Loucy (cell line): ENCODE measurements around the gene FN3KRP.

Experiments
- H2AFZ ChIP-seq: fragments of 200-600 bp; sonication (generic); 2 replicates; pipeline ENCODE4 v1.6.0; 2016; ENCODE audit warnings: antibody characterized with exemption, mild to moderate bottlenecking, low read length, moderate library complexity
- H3F3A ChIP-seq: fragments of 200-600 bp; 2 replicates; pipeline ENCODE4 v1.6.0; 2016; ENCODE audit warnings: antibody characterized with exemption, low read depth, mild to moderate bottlenecking
- H3K27me3 ChIP-seq: fragments of 200-600 bp; sonication (generic); 2 replicates; pipeline ENCODE4 v1.6.1; 2014; ENCODE audit warnings: low read length, mild to moderate bottlenecking; ENCODE audit not compliant: insufficient read depth, poor library complexity, severe bottlenecking
- H3K36me3 ChIP-seq: fragments of 200-600 bp; sonication (generic); 2 replicates; pipeline ENCODE4 v1.6.1; 2016; ENCODE audit warnings: low read length; ENCODE audit not compliant: insufficient read depth
- H3K4me1 ChIP-seq: fragments of 200-600 bp; sonication (generic); 2 replicates; pipeline ENCODE4 v1.5.1; 2014; ENCODE audit warnings: low read length, mild to moderate bottlenecking; ENCODE audit not compliant: insufficient read depth, poor library complexity, severe bottlenecking
- H3K4me2 ChIP-seq: fragments of 200-600 bp; sonication (generic); 2 replicates; pipeline ENCODE4 v1.6.0; 2014; ENCODE audit warnings: antibody characterized with exemption, low read length, low read depth, mild to moderate bottlenecking; ENCODE audit not compliant: poor library complexity, severe bottlenecking
- H3K4me3 ChIP-seq: fragments of 200-600 bp; sonication (generic); 2 replicates; pipeline ENCODE4 v1.5.1; 2014; ENCODE audit warnings: low read length, mild to moderate bottlenecking, mixed read lengths; ENCODE audit not compliant: poor library complexity, severe bottlenecking
- H3K79me2 ChIP-seq: fragments of 200-600 bp; sonication (generic); 2 replicates; pipeline ENCODE4 v1.6.1; 2014; ENCODE audit warnings: low read length; ENCODE audit not compliant: insufficient read depth
- H3K9ac ChIP-seq: fragments of 200-600 bp; sonication (generic); 2 replicates; pipeline ENCODE4 v1.6.0; 2014; ENCODE audit warnings: mild to moderate bottlenecking, low read depth, low read length, moderate library complexity; ENCODE audit not compliant: poor library complexity, severe bottlenecking
- H3K9me2 ChIP-seq: fragments of 200-600 bp; sonication (generic); replicated peaks from 2 replicates; pipeline ENCODE4 v1.6.1; 2016; ENCODE audit warnings: low read depth, low read length, mixed read lengths
- H3K9me3 ChIP-seq: fragments of 200-600 bp; sonication (generic); 2 replicates; pipeline ENCODE4 v1.6.1; 2014; ENCODE audit warnings: mild to moderate bottlenecking, antibody characterized with exemption, low read length, low read depth; ENCODE audit not compliant: insufficient read depth
- H4K20me1 ChIP-seq: fragments of 200-600 bp; sonication (generic); 2 replicates; pipeline ENCODE4 v1.6.0; 2014; ENCODE audit warnings: antibody characterized with exemption, low read length, mild to moderate bottlenecking; ENCODE audit not compliant: insufficient read depth, poor library complexity, severe bottlenecking
- EZH2phosphoT487 ChIP-seq: fragments of 200-600 bp; IDR thresholded peaks from 2 replicates; pipeline ENCODE4 v1.6.1; 2018; ENCODE audit warnings: antibody characterized with exemption, mild to moderate bottlenecking, moderate library complexity, borderline replicate concordance
- TF ChIP-seq, protein P1 (sequence below): fragments of 200-600 bp; sonication (generic); conservative IDR thresholded peaks from 2 replicates; pipeline ENCODE4 v1.5.1; 2014; ENCODE audit warnings: mild to moderate bottlenecking, antibody characterized with exemption, low read length

Gene FN3KRP

DNA sequence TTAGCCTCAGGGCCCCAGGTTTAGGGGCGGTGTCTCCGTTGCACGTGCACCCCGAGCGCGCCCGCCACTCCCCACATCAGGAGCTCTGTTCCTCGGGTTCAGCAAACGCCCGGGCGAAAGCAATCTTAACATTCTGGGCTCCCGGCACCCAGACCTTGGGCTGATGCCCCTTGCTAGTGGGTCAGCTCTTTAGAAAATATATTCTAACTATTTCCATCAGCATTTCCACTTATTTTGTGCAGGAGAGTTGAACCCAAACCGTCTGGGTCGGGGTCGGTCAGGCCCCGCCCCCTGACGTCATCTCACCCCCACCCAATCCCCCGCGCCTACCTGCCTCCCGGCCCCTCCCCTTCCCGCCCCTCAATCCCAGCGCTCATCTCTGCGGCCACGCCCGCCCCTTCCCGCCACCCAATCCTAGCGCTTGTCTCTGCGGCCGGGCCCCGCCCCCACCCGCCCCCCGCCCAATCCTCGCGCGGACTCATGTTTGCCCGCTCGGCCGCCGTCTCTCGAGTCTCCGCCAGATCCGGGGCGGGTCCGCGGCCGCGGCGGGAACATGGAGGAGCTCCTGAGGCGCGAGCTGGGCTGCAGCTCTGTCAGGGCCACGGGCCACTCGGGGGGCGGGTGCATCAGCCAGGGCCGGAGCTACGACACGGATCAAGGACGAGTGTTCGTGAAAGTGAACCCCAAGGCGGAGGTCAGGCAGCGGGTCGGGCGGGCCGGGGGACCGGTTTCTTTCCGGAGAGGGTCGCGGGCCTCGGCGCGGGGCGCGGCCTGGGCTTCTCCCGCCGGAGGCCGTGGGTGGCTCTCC lies at the start of gene FN3KRP:
FN3KRP (plus strand) TSS at position 504 of the 808 bp plus-strand sequence; CDS start at position 554, 50 bp downstream.
- Histone ChIP-seq H3K36me3 (peaks cover 4% of the 10 kb centered on the region; the same call in 1 of the 2 replicates), H3K4me3 (peak within 1 kb of the TSS; percentile 99), H3K9ac (peak within 1 kb of the TSS; percentile 98), H3K4me1 (peaks cover 16% of the 10 kb centered on the region), H4K20me1 (peaks cover 13% of the 10 kb centered on the region), H3K9me2 (no peaks in the 10 kb centered on the region), H3K4me2 (peak within 1 kb of the TSS; percentile 96), H3K27me3 (peaks cover 4% of the 10 kb centered on the region), H3K9me3 (no peaks in the 10 kb centered on the region), H2AFZ (peak within 1 kb of the TSS; percentile 97), H3K79me2 (peaks cover 24% of the 10 kb centered on the region), H3F3A (no peaks in the 10 kb centered on the region)
- TF ChIP-seq, protein P1, sequence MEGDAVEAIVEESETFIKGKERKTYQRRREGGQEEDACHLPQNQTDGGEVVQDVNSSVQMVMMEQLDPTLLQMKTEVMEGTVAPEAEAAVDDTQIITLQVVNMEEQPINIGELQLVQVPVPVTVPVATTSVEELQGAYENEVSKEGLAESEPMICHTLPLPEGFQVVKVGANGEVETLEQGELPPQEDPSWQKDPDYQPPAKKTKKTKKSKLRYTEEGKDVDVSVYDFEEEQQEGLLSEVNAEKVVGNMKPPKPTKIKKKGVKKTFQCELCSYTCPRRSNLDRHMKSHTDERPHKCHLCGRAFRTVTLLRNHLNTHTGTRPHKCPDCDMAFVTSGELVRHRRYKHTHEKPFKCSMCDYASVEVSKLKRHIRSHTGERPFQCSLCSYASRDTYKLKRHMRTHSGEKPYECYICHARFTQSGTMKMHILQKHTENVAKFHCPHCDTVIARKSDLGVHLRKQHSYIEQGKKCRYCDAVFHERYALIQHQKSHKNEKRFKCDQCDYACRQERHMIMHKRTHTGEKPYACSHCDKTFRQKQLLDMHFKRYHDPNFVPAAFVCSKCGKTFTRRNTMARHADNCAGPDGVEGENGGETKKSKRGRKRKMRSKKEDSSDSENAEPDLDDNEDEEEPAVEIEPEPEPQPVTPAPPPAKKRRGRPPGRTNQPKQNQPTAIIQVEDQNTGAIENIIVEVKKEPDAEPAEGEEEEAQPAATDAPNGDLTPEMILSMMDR: no peak
- TF ChIP-seq EZH2phosphoT487: no peak

GRCh38 chr17:82666931-82667667 lies 49.4 kb upstream of the FN3KRP start:
- Histone ChIP-seq H3K4me1 (peaks cover 8% of the 10 kb centered on the region), H3K9ac (no peak overlapping the region)

DNA sequence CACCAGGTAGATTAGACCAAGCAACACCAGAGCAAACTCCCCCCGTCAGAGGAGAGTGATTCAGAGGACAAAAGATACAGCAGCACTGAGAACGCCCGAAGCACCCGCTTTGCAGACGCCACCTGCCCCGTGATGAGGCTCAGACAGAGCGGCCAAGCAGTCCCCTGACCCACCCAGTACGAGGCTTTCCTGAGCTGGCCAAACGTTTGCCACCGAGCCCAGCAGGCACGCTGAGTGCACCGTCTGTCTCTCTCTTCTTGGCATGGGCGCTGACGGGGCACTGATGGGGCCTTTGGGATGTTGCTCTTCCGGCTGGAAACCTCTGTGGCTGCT lies 48.9 kb upstream of the FN3KRP start:
- no peaks in the 10 kb centered on the region for H3K79me2 ChIP-seq
- no peak overlapping the region for H2AFZ ChIP-seq
- no peaks in the 10 kb centered on the region for H3K9me2 ChIP-seq
- H3K4me3 ChIP-seq: no peak overlapping the region
- H3K27me3 ChIP-seq: no peaks in the 10 kb centered on the region
- H3K9me3 ChIP-seq: no peaks in the 10 kb centered on the region
- peaks cover 8% of the 10 kb centered on the region for H3K4me1 ChIP-seq
- H3K9ac ChIP-seq: no peak overlapping the region
- no peak overlapping the region for H3K4me2 ChIP-seq
- H4K20me1 ChIP-seq: no peaks in the 10 kb centered on the region
- no peaks in the 10 kb centered on the region for H3F3A ChIP-seq
- no peaks in the 10 kb centered on the region for H3K36me3 ChIP-seq
- TF ChIP-seq, protein P1: no peak
- no peak for TF ChIP-seq EZH2phosphoT487

More at GRCh38 chr17:82666931-82667667, 49.4 kb upstream of the FN3KRP start:
- H3K36me3 ChIP-seq: no peaks in the 10 kb centered on the region
- H3F3A ChIP-seq: no peaks in the 10 kb centered on the region
- no peaks in the 10 kb centered on the region for H3K9me3 ChIP-seq
- TF ChIP-seq, protein P1: no peak
- no peak for TF ChIP-seq EZH2phosphoT487
- no peak overlapping the region for H3K4me3 ChIP-seq
- no peaks in the 10 kb centered on the region for H4K20me1 ChIP-seq
- no peaks in the 10 kb centered on the region for H3K27me3 ChIP-seq
- H3K9me2 ChIP-seq: no peaks in the 10 kb centered on the region
- no peak overlapping the region for H2AFZ ChIP-seq
- no peaks in the 10 kb centered on the region for H3K79me2 ChIP-seq
- H3K4me2 ChIP-seq: no peak overlapping the region
